Islet of Langerhans (tissue), 1 donor: Measurements from ENCODE around the gene PRCC.
A peak's percentile ranks its signal among the peaks of the same experiment; 100 is the strongest.

Experiments
- FAIRE-seq: peaks from one replicate; lab custom pipeline; 2011; peaks lifted over from hg19 to GRCh38; lab: Jason Lieb, UNC

Gene PRCC

GRCh38 chr1:156767101-156767878 is at the start of gene PRCC:
Gene PRCC (plus strand): TSS chr1:156767535. CDS start chr1:156767772, 237 bp downstream.
- FAIRE-seq = peak; percentile 96

GRCh38 chr1:156721131-156721530 is 46.2 kb upstream of the PRCC start:
- FAIRE-seq = no peak

- no peak for FAIRE-seq
Observed at GRCh38 chr1:156721535-156721934, 45.8 kb upstream of the PRCC start.

- no peak for FAIRE-seq
Observed at GRCh38 chr1:156725683-156726280, 41.6 kb upstream of the PRCC start.

- no peak for FAIRE-seq
Observed at GRCh38 chr1:156726549-156727226, 40.6 kb upstream of the PRCC start.

GRCh38 chr1:156727492-156727891 is 39.8 kb upstream of the PRCC start:
- FAIRE-seq = no peak

GRCh38 chr1:156727926-156728598 is 39.3 kb upstream of the PRCC start, which contains the start of gene METTL25B:
Gene METTL25B (plus strand): TSS chr1:156728469. CDS start chr1:156729105, 636 bp downstream.
- no peak for FAIRE-seq

- no peak for FAIRE-seq
Observed at GRCh38 chr1:156728599-156729462, 38.5 kb upstream of the PRCC start, which contains the start of gene ISG20L2. Gene ISG20L2 (minus strand): TSS chr1:156728766. CDS start chr1:156727652, 1,114 bp downstream.

- FAIRE-seq = no peak
Observed at GRCh38 chr1:156733989-156734584, 33.2 kb upstream of the PRCC start.

- FAIRE-seq = no peak
Observed at GRCh38 chr1:156738407-156738806, 28.9 kb upstream of the PRCC start.

GRCh38 chr1:156738916-156739315 is 28.4 kb upstream of the PRCC start:
- FAIRE-seq = no peak

- FAIRE-seq = no peak
Observed at GRCh38 chr1:156740237-156740740, 27.0 kb upstream of the PRCC start.

GRCh38 chr1:156740741-156741480 is 26.4 kb upstream of the PRCC start, which contains the start of gene MRPL24:
Gene MRPL24 (minus strand): TSS chr1:156741088. CDS start chr1:156738704, 2,384 bp downstream.
- peak; percentile 91 for FAIRE-seq

GRCh38 chr1:156741481-156741983 is 25.8 kb upstream of the PRCC start:
- no peak for FAIRE-seq

- no peak for FAIRE-seq
Observed at GRCh38 chr1:156742017-156742416, 25.3 kb upstream of the PRCC start.

- FAIRE-seq = no peak
Observed at GRCh38 chr1:156742801-156743200, 24.5 kb upstream of the PRCC start.

GRCh38 chr1:156743367-156744302 is 23.7 kb upstream of the PRCC start:
- FAIRE-seq = no peak

GRCh38 chr1:156744344-156744743 is 23.0 kb upstream of the PRCC start:
- no peak for FAIRE-seq
